Motor neuron (in vitro differentiated cells): ENCODE measurements around the gene AGPAT3. TPM values are rescaled to one million over a fixed set of nuclear protein-coding genes. Genes with fewer than 3 reads are reported as not detected.
"Not testable (repeated sequence)": the region's sequence is repeated elsewhere in the genome, so short reads cannot be mapped to it uniquely, and the experiment has no call there.

Experiments used
- ATAC-seq, 8 experiments: fragments of 200-7000 bp; cut with Tn5 transposase; replicated peaks in 6 of 8; 2 replicates each; pipeline ENCODE4 v1.8.0; 2021; ENCODE audit warnings: mild to moderate bottlenecking in 8 of 8, moderate library complexity in 8 of 8
- H3K27ac ChIP-seq, 2 donors: fragments of 250-450 bp; sonication (Bioruptor Pico); 2 replicates each; pipeline ENCODE4 v1.9.0; 2021; ENCODE audit warnings: antibody characterized with exemption in 2 of 2, mild to moderate bottlenecking in 2 of 2, moderate library complexity in 1 of 2
- H3K4me1 ChIP-seq, 2 donors: fragments of 250-450 bp; sonication (Bioruptor Pico); replicated peaks in 1 of 2; 2 replicates each; pipeline ENCODE4 v1.6.1; 2021; ENCODE audit warnings: antibody characterized with exemption in 2 of 2, mild to moderate bottlenecking in 2 of 2, moderate library complexity in 1 of 2
- H3K4me3 ChIP-seq, 5 donors: fragments of 250-450 bp; sonication (Bioruptor Pico); 2 replicates each; pipeline ENCODE4 v1.9.0; 2021; ENCODE audit warnings: antibody characterized with exemption in 5 of 5, mild to moderate bottlenecking in 5 of 5, moderate library complexity in 4 of 5
- WGBS, 10 experiments: fragments of 450-650 bp; shearing (Covaris generic); methylation state at CpG; one replicate each; pipeline ENCODE4 v1.0.0; 2022; 5-methylcytosine and 5-hydroxymethylcytosine counted together
- in situ Hi-C, 9 experiments: fragments of 400-800 bp; cut with MboI; loops; one replicate each; pipeline ENCODE4 v1.15.0; 2021; ENCODE audit warnings: low sequenced_read_pairs in 9 of 9, low pct_unique_long_range_greater_than_20kb in 2 of 9; ENCODE audit not compliant: unreplicated experiment in 9 of 9
- total RNA-seq, 8 experiments: library from RNA; unstranded; fragments of 300-600 nt; gene quantifications; 2 replicates each; pipeline versions ENCODE4 v1.2.3 to v1.2.4, GENCODE V29; 2022

AGPAT3 gene
- total RNA-seq, 8 experiments from 2014 or later, result 13.0 to 44.5 (median 16.7) TPM

DNA sequence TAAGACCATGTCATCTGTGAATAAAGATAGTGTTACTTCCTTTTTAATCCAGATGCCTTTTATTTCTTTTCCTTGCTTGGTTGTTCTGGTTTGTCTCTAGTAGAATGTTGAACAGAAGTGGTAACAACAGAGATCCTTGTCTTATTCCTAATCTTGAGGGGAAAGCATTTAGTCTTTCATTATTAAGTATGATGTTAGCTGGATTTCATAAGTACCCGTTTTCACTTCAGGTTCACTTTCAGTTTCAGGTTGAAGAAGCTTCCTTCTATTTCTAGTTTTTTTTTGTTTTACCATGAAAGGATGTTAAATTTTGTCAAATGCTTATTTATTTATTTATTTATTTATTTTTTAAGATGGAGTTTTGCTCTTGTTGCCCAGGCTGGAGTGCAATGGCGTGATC, 22.3 kb upstream of the AGPAT3 start:
- 17 to 100% (median 90%) methylated on average over 1 to 2 of the region's 2 CpGs; no CpG with 5 or more reads in 3 of the 10 experiments for WGBS, 10 experiments
- Histone ChIP-seq H3K4me3 (no peak overlapping the region), H3K4me1 (no peaks in the 10 kb centered on the region), H3K27ac (no peak overlapping the region)
- ATAC-seq, result no peak
- in situ Hi-C loops, result loop anchor here in 1 of 9 experiments (25.0 kb wide), 1 partner anchor 145 kb away; no protein-coding TSS in a partner anchor

DNA sequence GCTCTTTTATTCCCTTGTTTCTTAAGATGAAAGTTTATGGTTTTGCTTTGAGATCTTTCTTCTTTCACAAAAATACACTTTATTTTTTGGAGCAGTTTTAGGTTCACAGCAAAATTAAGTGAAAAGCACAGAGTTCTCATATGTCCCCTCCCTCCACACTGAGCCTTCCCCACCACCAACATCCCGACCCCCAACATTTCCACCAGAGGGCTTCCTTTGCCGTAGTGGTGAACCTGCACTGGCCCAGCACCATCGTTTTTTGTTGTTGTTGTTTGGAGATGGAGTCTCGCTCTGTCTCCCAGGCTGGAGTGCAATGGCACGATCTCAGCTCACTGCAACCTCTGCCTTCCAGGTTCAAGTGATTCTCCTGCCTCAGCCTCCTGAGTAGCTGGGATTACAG, 20.1 kb upstream of the AGPAT3 start:
- 50 to 66% (median 60%) methylated on average over 1 to 3 of the region's 5 CpGs; no CpG with 5 or more reads in 6 of the 10 experiments for WGBS, 10 experiments
- not testable (repeated sequence) for H3K4me3 ChIP-seq

GRCh38 chr21:43845386-43845785, 19.6 kb upstream of the AGPAT3 start:
- 22 to 100% (median 73%) methylated on average over 1 to 8 of the region's 13 CpGs; no CpG with 5 or more reads in 4 of the 10 experiments for WGBS, 10 experiments
- Histone ChIP-seq H3K4me3 (no peak overlapping the region), H3K27ac (no peak overlapping the region), H3K4me1 (no peaks in the 10 kb centered on the region)
- in situ Hi-C loops, result loop anchor here in 1 of 9 experiments (25.0 kb wide), 1 partner anchor 142 kb away; no protein-coding TSS in a partner anchor
- no peak for ATAC-seq

More for the DNA sequence above, 20.1 kb upstream of the AGPAT3 start:
- not testable (repeated sequence) for H3K27ac ChIP-seq, ATAC-seq, H3K4me1 ChIP-seq
- in situ Hi-C loops, result loop anchor here in 1 of 9 experiments (25.0 kb wide), 1 partner anchor 142 kb away; no protein-coding TSS in a partner anchor

DNA sequence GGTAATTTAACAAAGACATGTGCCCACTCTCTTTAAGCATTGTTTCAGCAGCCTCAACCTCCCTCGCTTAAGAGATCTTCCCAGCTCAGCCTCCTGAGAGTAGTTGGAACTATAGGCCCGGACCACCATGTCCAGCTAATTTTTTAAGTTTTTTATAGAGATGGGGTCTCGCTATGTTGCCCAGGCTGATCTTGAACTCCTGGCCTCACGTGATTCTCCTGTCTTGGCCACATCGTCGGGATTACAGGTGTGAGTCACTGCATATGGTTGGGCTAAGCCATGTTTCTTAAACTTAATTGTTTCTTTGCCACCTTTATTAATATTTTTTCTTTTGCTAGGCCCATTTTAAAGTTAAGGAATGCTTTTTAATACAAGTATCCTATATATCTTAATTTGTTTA, 18.6 kb upstream of the AGPAT3 start:
- no peak for ATAC-seq
- 50 to 95% (median 78%) methylated on average over 1 to 6 of the region's 6 CpGs; no CpG with 5 or more reads in 1 of the 10 experiments for WGBS, 10 experiments
- in situ Hi-C loops, result loop anchor here in 1 of 9 experiments (25.0 kb wide), 1 partner anchor 141 kb away; no protein-coding TSS in a partner anchor
- Histone ChIP-seq H3K4me1 (peaks cover 0 to 2% of the 10 kb centered on the region in 2 donors), H3K27ac (no peak overlapping the region), H3K4me3 (no peak overlapping the region)

DNA sequence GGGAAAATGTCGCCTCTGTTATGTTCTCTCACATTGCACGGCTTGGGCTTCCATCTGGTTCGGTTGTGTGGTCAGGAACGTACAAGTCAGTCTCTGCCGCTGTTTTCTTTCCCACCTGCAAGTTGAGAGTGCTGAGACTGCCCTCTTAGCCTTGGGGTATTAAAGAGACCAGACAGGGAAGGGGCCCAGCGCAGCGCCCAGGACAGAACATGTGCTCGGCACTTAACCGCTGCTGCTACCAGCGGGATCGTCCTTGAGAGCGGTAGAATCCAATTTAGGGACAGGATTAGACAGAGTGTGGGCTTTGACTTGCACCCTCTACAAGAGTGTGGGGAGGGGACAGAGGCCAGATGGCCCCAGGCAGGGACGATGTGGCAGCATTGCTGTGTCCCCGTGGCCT, 17.7 kb upstream of the AGPAT3 start:
- no peak overlapping the region for H3K4me3 ChIP-seq
- no peak overlapping the region for H3K27ac ChIP-seq
- peaks cover 0 to 5% of the 10 kb centered on the region in 2 donors for H3K4me1 ChIP-seq
- 50 to 100% (median 78%) methylated on average over 1 to 10 of the region's 14 CpGs for WGBS, 10 experiments
- no peak for ATAC-seq
- in situ Hi-C loops, result loop anchor here in 1 of 9 experiments (25.0 kb wide), 1 partner anchor 140 kb away; no protein-coding TSS in a partner anchor

- ATAC-seq, result no peak
- in situ Hi-C loops, result loop anchor here in 1 of 9 experiments (25.0 kb wide), 1 partner anchor 139 kb away; no protein-coding TSS in a partner anchor
- Histone ChIP-seq H3K4me1 (peaks cover 0 to 5% of the 10 kb centered on the region in 2 donors), H3K4me3 (no peak overlapping the region), H3K27ac (no peak overlapping the region)
- WGBS, 10 experiments, result 54 to 93% (median 78%) methylated on average over 1 to 7 of the region's 10 CpGs; no CpG with 5 or more reads in 1 of the 10 experiments
These were observed 16.3 kb upstream of the AGPAT3 start for GRCh38 chr21:43848771-43849170.

GRCh38 chr21:43849532-43850299, 15.3 kb upstream of the AGPAT3 start:
- in situ Hi-C loops, result loop anchor here in 1 of 9 experiments (25.0 kb wide), 1 partner anchor 138 kb away; no protein-coding TSS in a partner anchor
- no peak overlapping the region for H3K27ac ChIP-seq
- peaks cover 0 to 5% of the 10 kb centered on the region in 2 donors for H3K4me1 ChIP-seq
- WGBS, 10 experiments, result 0 to 100% (median 65%) methylated on average over 1 to 9 of the region's 13 CpGs; no CpG with 5 or more reads in 2 of the 10 experiments
- no peak overlapping the region for H3K4me3 ChIP-seq
- ATAC-seq, result no peak

DNA sequence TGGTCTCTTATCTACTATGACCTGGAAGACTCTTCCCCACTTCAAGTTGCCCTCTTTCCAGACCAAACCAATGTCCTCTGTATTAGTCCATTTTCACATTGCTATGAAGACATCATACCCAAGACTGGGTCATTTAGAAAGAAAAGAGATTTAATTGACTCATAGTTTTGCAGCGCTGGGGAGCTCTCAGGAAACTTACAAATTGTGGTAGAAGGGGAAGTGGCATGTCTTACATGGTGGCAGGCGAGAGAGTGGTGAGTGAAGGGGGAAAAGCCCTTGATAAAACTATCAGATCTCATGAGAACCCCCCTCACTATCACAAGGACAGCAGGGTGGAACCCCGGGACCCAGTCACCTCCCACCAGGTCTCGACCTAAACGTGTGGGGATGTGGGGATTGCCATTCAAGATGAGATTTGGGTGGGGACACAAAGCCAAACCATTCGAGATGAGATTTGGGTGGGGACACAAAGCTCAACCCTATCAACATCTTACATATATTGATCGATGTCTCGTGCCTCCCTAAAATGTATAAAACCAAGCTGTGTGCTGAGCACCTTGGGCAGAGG, 14.2 kb upstream of the AGPAT3 start:
- ATAC-seq, result no peak
- Histone ChIP-seq H3K4me1 (peaks cover 0 to 5% of the 10 kb centered on the region in 2 donors), H3K4me3 (no peak overlapping the region), H3K27ac (no peak overlapping the region)
- 0 to 87% (median 80%) methylated on average over 1 to 3 of the region's 8 CpGs; no CpG with 5 or more reads in 3 of the 10 experiments for WGBS, 10 experiments
- in situ Hi-C loops, result no loop called here

DNA sequence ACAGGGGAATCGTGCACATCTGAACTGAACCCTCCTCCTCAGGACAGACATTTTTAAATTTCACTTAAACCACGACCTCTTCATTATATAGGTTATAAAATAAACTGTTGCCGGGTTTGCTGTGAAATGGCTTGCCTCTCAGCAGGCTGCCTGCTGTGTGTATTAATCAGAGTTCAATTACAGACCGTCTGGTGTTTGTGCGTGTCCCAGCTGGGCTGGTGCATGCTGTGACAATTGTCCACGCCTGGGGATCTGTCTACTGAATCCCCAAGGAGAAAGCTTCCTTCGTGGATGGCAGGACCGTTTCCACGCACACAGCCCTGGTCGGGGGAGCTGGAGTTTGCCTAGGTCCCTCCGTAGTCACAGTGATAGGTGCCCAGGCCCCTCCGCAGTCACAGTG, 13.4 kb upstream of the AGPAT3 start:
- WGBS, 10 experiments, result 20 to 83% (median 27%) methylated on average over 2 to 6 of the region's 12 CpGs; no CpG with 5 or more reads in 2 of the 10 experiments
- in situ Hi-C loops, result no loop called here
- peak in 4 of 8 experiments; percentile 38 to 59 (median 50) for ATAC-seq
- H3K27ac ChIP-seq, result no peak overlapping the region
- no peak overlapping the region for H3K4me3 ChIP-seq
- peaks cover 0 to 5% of the 10 kb centered on the region in 2 donors for H3K4me1 ChIP-seq

DNA sequence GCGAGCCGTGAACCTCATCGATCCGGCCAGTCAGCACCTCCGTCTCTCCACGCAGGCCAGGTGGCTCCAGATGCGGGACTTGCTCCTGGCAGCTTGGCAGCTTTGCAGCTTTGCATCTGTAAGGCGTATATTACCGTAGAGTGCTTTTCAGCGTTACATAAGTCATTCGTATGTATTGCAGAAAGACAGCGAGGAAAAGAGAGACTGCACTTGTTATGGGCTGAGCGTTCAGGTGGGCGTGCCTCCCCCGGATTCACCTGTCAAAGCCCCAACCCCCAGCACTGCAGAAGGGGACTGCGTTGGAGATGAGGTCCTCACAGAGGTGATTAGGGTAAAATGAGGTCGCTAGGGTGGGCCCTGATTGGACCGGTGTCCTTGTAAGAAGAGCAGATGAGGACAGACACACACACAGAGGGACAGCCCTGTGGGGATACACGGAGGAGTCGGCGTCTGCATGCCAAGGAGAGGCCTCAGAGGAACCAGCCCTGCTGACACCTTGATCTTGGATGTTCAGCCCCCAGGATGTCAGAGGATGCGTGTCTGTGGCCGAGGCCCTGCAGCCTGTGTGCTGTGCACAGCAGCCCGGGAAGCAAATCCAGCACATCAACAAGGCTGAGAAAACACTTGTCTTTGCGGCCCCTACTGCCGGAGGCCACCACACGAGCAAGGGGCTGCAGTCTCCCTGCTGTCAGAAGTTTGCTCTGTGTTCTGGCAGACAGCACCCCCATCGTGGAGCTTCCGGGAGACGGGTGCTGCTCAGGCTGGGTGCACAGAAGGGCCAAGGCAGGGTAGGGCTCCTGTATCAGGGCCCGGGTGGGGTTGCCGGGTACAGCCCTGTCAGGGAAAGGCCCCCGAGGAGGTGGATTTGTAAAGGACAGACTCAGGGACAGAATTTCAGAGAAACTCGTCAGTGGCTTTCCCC, 10.9 kb upstream of the AGPAT3 start:
- H3K4me3 ChIP-seq, result no peak overlapping the region
- H3K4me1 ChIP-seq, result peaks cover 0 to 5% of the 10 kb centered on the region in 2 donors
- H3K27ac ChIP-seq, result no peak overlapping the region
- no peak for ATAC-seq
- in situ Hi-C loops, result no loop called here
- 20 to 100% (median 82%) methylated on average over 1 to 20 of the region's 34 CpGs; no CpG with 5 or more reads in 2 of the 10 experiments for WGBS, 10 experiments

DNA sequence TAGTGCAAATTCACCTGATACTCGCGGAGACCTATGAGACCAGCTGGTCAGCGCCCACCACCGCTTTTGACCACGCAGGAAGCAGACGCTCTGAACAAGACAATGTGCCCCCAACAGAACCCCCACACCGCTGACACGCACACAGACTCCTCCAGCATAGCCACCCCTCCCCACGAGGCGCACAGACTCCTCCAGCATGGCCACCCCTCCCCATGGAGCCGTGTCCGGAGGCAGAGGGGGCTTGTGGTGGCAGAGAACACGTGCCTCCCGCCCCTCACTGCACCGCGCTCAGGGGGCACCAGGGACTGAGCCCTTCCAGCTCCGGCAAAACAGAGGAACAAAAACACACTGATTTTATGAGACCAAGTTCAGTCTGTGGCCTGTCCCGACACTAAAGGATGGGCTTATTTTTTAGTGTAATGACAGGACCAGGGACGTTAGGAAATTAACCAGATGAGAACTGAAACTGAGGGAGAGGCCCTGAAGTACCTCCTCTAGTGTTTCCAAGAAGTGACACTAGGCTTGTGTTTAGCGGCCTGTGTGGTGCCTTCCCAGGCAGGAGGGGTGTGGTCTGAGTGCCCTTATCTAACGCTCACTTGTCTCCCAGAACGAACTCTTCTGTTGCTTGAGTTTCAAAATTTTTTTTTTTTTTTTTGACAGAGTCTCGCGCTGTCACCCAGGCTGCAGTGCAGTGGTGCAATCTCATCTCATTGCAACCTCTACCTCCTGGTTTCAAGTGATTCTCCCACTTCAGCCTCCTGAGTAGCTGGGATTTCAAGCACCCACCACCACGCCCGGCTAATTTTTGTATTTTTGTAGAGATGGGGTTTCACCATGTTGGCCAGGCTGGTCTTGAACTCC, 10.0 kb upstream of the AGPAT3 start:
- in situ Hi-C loops, result no loop called here
- peak in 2 of 8 experiments; percentile 32 to 34 for ATAC-seq
- H3K4me1 ChIP-seq, result peaks cover 7 to 13% of the 10 kb centered on the region in 2 donors

More for the DNA sequence above, 10.0 kb upstream of the AGPAT3 start:
- WGBS, 10 experiments, result 33 to 75% (median 60%) methylated on average over 3 to 8 of the region's 26 CpGs; no CpG with 5 or more reads in 3 of the 10 experiments
- Histone ChIP-seq H3K27ac (no peak overlapping the region), H3K4me3 (no peak overlapping the region)
